Measurements from ENCODE around the gene STK32B. TPM values are rescaled to one million over a fixed set of nuclear protein-coding genes. Genes with fewer than 3 reads are reported as not detected.

Gene STK32B
- total RNA-seq, 6 donors from 2014 or later = 0.22 to 3.4 (median 1.0) TPM

- H3K27ac ChIP-seq = no peak overlapping the region
- ATAC-seq (ENCODE audit: low FRiP score in 2 of 2) (no peak), DNase-seq (no peak)
- no peaks in the 10 kb centered on the region for H3K27me3 ChIP-seq
- no peak overlapping the region for H3K4me3 ChIP-seq
- H3K9me3 ChIP-seq = no peaks in the 10 kb centered on the region
- peaks cover 0 to 3% (median 0%) of the 10 kb centered on the region in 4 donors for H3K4me1 ChIP-seq
- no peak for TF ChIP-seq CTCF (IDR thresholded peaks at IDR 0.05)
- no peak for TF ChIP-seq POLR2AphosphoS5 (IDR thresholded peaks at IDR 0.05)
- TF ChIP-seq EP300 (IDR thresholded peaks at IDR 0.05) = no peak
- TF ChIP-seq POLR2A (IDR thresholded peaks at IDR 0.05) = no peak
- WGBS, 2 donors = 57 to 59% methylated on average over 3 of the region's 3 CpGs
- no peaks in the 10 kb centered on the region for H3K36me3 ChIP-seq
These were observed 475.0 kb downstream of the STK32B start for GRCh38 chr4:5526080-5526846.

- H3K4me1 ChIP-seq = peaks cover 0 to 3% (median 0%) of the 10 kb centered on the region in 4 donors
- H3K27ac ChIP-seq = no peak overlapping the region
- no peak overlapping the region for H3K4me3 ChIP-seq
- WGBS, 2 donors = 42% methylated on average over 3 of the region's 3 CpGs
- ATAC-seq (ENCODE audit: low FRiP score in 2 of 2) (no peak), DNase-seq (no peak)
- no peak for TF ChIP-seq CTCF (IDR thresholded peaks at IDR 0.05)
- TF ChIP-seq EP300 (IDR thresholded peaks at IDR 0.05) = no peak
- no peak for TF ChIP-seq POLR2AphosphoS5 (IDR thresholded peaks at IDR 0.05)
- no peak for TF ChIP-seq POLR2A (IDR thresholded peaks at IDR 0.05)
- H3K27me3 ChIP-seq = no peaks in the 10 kb centered on the region
- no peaks in the 10 kb centered on the region for H3K9me3 ChIP-seq
- no peaks in the 10 kb centered on the region for H3K36me3 ChIP-seq
These were observed 475.9 kb downstream of the STK32B start for GRCh38 chr4:5527211-5527610.

- TF ChIP-seq CTCF (IDR thresholded peaks at IDR 0.05) (no peak), EP300 (IDR thresholded peaks at IDR 0.05) (no peak), POLR2AphosphoS5 (IDR thresholded peaks at IDR 0.05) (no peak), POLR2A (IDR thresholded peaks at IDR 0.05) (no peak)
- 94 to 95% methylated on average over 4 of the region's 4 CpGs for WGBS, 2 donors
These were observed 476.8 kb downstream of the STK32B start for GRCh38 chr4:5528031-5528436.

DNA sequence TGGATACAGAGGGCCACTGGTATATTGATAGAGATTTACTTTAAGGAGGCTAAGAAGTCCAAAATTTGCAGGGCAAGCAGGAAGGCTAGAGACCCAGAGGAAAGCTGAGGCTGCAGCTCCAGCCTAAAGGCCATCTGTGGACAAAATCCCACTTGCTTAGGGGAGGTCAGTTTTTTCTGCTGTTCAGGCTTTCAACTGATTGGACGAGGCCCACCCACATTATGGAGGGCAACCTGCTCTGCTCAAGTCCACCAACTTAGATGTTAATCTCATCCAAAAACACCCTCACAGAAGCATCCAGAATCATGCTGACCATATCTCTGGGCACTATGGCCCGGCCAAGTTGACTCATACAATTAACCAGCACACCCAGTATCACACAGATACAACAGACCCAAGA, 480.8 kb downstream of the STK32B start:
- no peak for TF ChIP-seq POLR2AphosphoS5 (IDR thresholded peaks at IDR 0.05)
- no peak for TF ChIP-seq POLR2A (IDR thresholded peaks at IDR 0.05)
- no peak for TF ChIP-seq EP300 (IDR thresholded peaks at IDR 0.05)
- TF ChIP-seq CTCF (IDR thresholded peaks at IDR 0.05) = no peak
- Histone ChIP-seq H3K4me3 (no peak overlapping the region), H3K27ac (no peak overlapping the region), H3K27me3 (no peaks in the 10 kb centered on the region), H3K4me1 (no peaks in the 10 kb centered on the region), H3K36me3 (no peaks in the 10 kb centered on the region), H3K9me3 (no peaks in the 10 kb centered on the region)
- ATAC-seq (ENCODE audit: low FRiP score in 2 of 2) = no peak
- WGBS, 2 donors = 85 to 90% methylated on average over 2 of the region's 2 CpGs
- DNase-seq = no peak

More at GRCh38 chr4:5528031-5528436, 476.8 kb downstream of the STK32B start:
- ATAC-seq (ENCODE audit: low FRiP score in 2 of 2) = no peak
- peaks cover 0 to 3% (median 0%) of the 10 kb centered on the region in 4 donors for H3K4me1 ChIP-seq
- DNase-seq = no peak
- no peaks in the 10 kb centered on the region for H3K9me3 ChIP-seq
- H3K36me3 ChIP-seq = no peaks in the 10 kb centered on the region
- no peak overlapping the region for H3K4me3 ChIP-seq
- H3K27me3 ChIP-seq = no peaks in the 10 kb centered on the region
- no peak overlapping the region for H3K27ac ChIP-seq

- no peaks in the 10 kb centered on the region for H3K9me3 ChIP-seq
- TF ChIP-seq EP300 (IDR thresholded peaks at IDR 0.05) = no peak
- TF ChIP-seq CTCF (IDR thresholded peaks at IDR 0.05) = no peak
- TF ChIP-seq POLR2AphosphoS5 (IDR thresholded peaks at IDR 0.05) = no peak
- TF ChIP-seq POLR2A (IDR thresholded peaks at IDR 0.05) = no peak
- no peaks in the 10 kb centered on the region for H3K36me3 ChIP-seq
- 90 to 95% methylated on average over 2 of the region's 2 CpGs for WGBS, 2 donors
- no peak for ATAC-seq (ENCODE audit: low FRiP score in 2 of 2)
- DNase-seq = no peak
- H3K27ac ChIP-seq = no peak overlapping the region
- H3K4me1 ChIP-seq = no peaks in the 10 kb centered on the region
- no peaks in the 10 kb centered on the region for H3K27me3 ChIP-seq
- no peak overlapping the region for H3K4me3 ChIP-seq
These were observed 488.3 kb downstream of the STK32B start for GRCh38 chr4:5539584-5539983.

All from upper lobe of left lung (tissue), 6 donors.